ENCODE results near the gene FAM184B.

GRCh38 chr4:17761062-17761461 is 20.4 kb downstream of the FAM184B start:
- TF ChIP-seq POLR2AphosphoS5 (IDR thresholded peaks at IDR 0.05; ENCODE audit: borderline replicate concordance, low read depth, low read length) = no peak
- TF ChIP-seq EZH2 (IDR thresholded peaks at IDR 0.05) = no peak

Measured in SK-N-MC (cell line).